Measurements from ENCODE around the gene HNF4A. TPM values are rescaled to one million over a fixed set of nuclear protein-coding genes. Genes with fewer than 3 reads are reported as not detected.

HNF4A gene
- total and polyA plus RNA-seq, 2 of the 4 experiments (the other 2 are of a cell fraction): not detected

- dilution Hi-C loops (cut with HindIII; ENCODE audit: low sequenced_read_pairs, unreplicated experiment): no loop called here
- POLR2A ChIA-PET (ENCODE audit: unreplicated experiment): no interaction called here
- no peak overlapping the region for H2BK15ac ChIP-seq (ENCODE audit: low read depth, low read length)
- no peaks in the 10 kb centered on the region; the same call in 1 of the 2 replicates for H3K9me1 ChIP-seq (ENCODE audit: insufficient read depth, low read length)
- H2BK20ac ChIP-seq (ENCODE audit: low read depth, low read length): no peak overlapping the region
- H4K20me1 ChIP-seq (ENCODE audit: insufficient read depth, low read length): no peaks in the 10 kb centered on the region
- no peak overlapping the region for H3K4ac ChIP-seq (ENCODE audit: low read depth, low read length)
- H3K18ac ChIP-seq (ENCODE audit: low read depth, low read length): no peak overlapping the region
- H4K8ac ChIP-seq (ENCODE audit: low read depth in 2 of 2, low read length in 2 of 2): no peak overlapping the region
- BruUV-seq (replicated peaks): no TSS peak
- no peak for ATAC-seq (ENCODE audit: low read depth)
- H3K27me3 ChIP-seq (ENCODE audit: control insufficient read depth, insufficient read depth, low read length): peaks cover 25% of the 10 kb centered on the region
- no peak overlapping the region for H3K27ac ChIP-seq (ENCODE audit: insufficient read depth, low read length)
- CTCF ChIA-PET: no interaction called here
- H3K4me1 ChIP-seq (ENCODE audit: control insufficient read depth, insufficient read depth, low read length): no peaks in the 10 kb centered on the region
- no peak overlapping the region for H3K23ac ChIP-seq (ENCODE audit: low read depth, low read length)
- WGBS, 2 experiments (ENCODE audit: extremely low coverage in 2 of 2, insufficient read length in 1 of 2): no CpG with 5 or more reads among the region's 11 CpGs
- no peak for TF ChIP-seq CHD1 (IDR thresholded peaks at IDR 0.05; ENCODE audit: low read depth, low read length)
- TF ChIP-seq FOS (IDR thresholded peaks at IDR 0.05; ENCODE audit: low read depth, low read length): no peak
- no peak for TF ChIP-seq MAFK (IDR thresholded peaks at IDR 0.05; ENCODE audit: low read depth, low read length)
- TF ChIP-seq MXI1 (IDR thresholded peaks at IDR 0.05; ENCODE audit: borderline replicate concordance, low read depth, low read length): no peak
- TF ChIP-seq POLR2A (IDR thresholded peaks at IDR 0.05; ENCODE audit: low read depth, low read length): no peak
- H3K9me3 ChIP-seq (ENCODE audit: control insufficient read depth, insufficient read depth, low read length): no peaks in the 10 kb centered on the region
- H3K36me3 ChIP-seq (ENCODE audit: control insufficient read depth, insufficient read depth, low read length): no peaks in the 10 kb centered on the region
- no peak overlapping the region for H2BK120ac ChIP-seq (ENCODE audit: low read depth, low read length)
- H4K5ac ChIP-seq (ENCODE audit: low read depth, low read length): no peak overlapping the region
- H3K4me2 ChIP-seq (ENCODE audit: low read depth, low read length): no peak overlapping the region
- H2AFZ ChIP-seq (replicated peaks; ENCODE audit: low read length, poor library complexity): no peak overlapping the region
- no peak overlapping the region for H3K9ac ChIP-seq (ENCODE audit: low read depth, low read length)
- DNase-seq: no peak
- no peak overlapping the region for H3K56ac ChIP-seq (ENCODE audit: extremely low read depth, insufficient read depth, low read length)
- H3K4me3 ChIP-seq (ENCODE audit: insufficient read depth, low read depth, low read length): no peak overlapping the region
- H2AK9ac ChIP-seq (replicated peaks; ENCODE audit: low read depth, low read length, poor library complexity): no peak overlapping the region
- intact Hi-C loops (cut with micrococcal nuclease): no loop called here
- H2AK5ac ChIP-seq (ENCODE audit: low read depth, low read length): no peak overlapping the region
- no peaks in the 10 kb centered on the region for H3K79me1 ChIP-seq (ENCODE audit: low read depth in 1 of 2, low read length in 2 of 2)
- in situ Hi-C loops (cut with MboI; ENCODE audit: low sequenced_read_pairs): no loop called here
- H3K14ac ChIP-seq (replicated peaks; ENCODE audit: low read depth, low read length): no peak overlapping the region
- H2BK5ac ChIP-seq (ENCODE audit: low read depth, low read length, poor library complexity, severe bottlenecking): no peak overlapping the region
- no peak overlapping the region for H4K91ac ChIP-seq (ENCODE audit: insufficient read depth, low read depth, low read length)
Measured at GRCh38 chr20:44403194-44404112, 48.0 kb downstream of the HNF4A start.
